Measurements from ENCODE around the gene B4GALNT4.

DNA sequence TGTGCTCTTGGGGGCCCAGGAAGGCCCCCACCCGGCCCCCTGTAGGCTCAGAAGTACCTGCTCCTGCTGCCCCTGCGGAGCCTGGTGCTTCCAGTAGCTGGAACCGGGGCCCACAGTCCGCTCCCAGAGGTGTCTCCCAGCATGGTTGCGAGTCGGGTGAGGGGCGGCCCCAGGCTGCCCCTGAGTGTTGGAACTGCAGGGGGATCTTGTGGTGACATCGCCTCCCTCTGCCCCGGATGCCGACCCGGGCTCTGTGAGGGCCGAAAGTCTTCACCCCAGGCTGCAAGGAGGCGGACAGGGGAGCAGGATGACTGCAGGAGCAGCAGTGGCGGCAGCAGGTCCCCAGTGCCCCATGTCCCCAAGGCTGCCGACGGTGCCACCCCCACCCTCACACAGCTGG is 15.2 kb downstream of the B4GALNT4 start:
- TF ChIP-seq, protein P1, sequence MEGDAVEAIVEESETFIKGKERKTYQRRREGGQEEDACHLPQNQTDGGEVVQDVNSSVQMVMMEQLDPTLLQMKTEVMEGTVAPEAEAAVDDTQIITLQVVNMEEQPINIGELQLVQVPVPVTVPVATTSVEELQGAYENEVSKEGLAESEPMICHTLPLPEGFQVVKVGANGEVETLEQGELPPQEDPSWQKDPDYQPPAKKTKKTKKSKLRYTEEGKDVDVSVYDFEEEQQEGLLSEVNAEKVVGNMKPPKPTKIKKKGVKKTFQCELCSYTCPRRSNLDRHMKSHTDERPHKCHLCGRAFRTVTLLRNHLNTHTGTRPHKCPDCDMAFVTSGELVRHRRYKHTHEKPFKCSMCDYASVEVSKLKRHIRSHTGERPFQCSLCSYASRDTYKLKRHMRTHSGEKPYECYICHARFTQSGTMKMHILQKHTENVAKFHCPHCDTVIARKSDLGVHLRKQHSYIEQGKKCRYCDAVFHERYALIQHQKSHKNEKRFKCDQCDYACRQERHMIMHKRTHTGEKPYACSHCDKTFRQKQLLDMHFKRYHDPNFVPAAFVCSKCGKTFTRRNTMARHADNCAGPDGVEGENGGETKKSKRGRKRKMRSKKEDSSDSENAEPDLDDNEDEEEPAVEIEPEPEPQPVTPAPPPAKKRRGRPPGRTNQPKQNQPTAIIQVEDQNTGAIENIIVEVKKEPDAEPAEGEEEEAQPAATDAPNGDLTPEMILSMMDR (IDR thresholded peaks at IDR 0.05; ENCODE audit: low read length) = no peak
- TF ChIP-seq EZH2 (optimal IDR thresholded peaks at IDR 0.05; ENCODE audit: low read depth, low read length) = no peak
- no peak for TF ChIP-seq EZH2phosphoT487 (IDR thresholded peaks at IDR 0.05; ENCODE audit: low read length)
